ENCODE data around the gene NDUFB6.
A peak's percentile ranks its signal among the peaks of the same experiment; 100 is the strongest.

The NDUFB6 gene

DNA sequence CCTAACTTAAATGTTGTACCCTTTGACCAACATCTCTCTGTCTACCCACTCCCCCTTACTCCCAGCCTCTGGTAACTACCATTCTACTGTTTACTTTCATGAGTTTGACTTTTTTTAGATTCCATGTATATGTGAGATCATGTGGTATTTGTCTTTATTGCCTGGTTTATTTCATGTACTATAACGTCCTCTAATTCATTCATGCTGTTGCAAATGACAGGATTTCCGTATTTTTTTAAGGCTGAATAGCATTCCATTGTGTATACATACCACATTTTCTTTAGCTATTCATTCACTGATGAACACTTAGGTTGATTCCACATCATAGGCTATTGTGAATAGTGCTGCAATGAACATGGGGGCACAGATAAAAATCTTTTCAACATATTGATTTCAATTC lies 11.8 kb upstream of the NDUFB6 start:
- Histone ChIP-seq H3K56ac (ENCODE audit: low read length) (no peak overlapping the region), H3K23ac (ENCODE audit: low read length) (no peak overlapping the region), H3K36me3 (ENCODE audit: control insufficient read depth, insufficient read depth, low read length) (no peaks in the 10 kb centered on the region), H2BK15ac (replicated peaks; ENCODE audit: low read depth) (no peak overlapping the region), H4K5ac (ENCODE audit: low read length) (no peak overlapping the region), H2BK120ac (ENCODE audit: low read depth, low read length) (no peak overlapping the region), H3K27me3 (ENCODE audit: insufficient read depth, low read length, poor library complexity) (no peaks in the 10 kb centered on the region), H3K4me2 (ENCODE audit: low read length) (no peak overlapping the region), H3K4me1 (ENCODE audit: control insufficient read depth, low read depth, low read length) (no peaks in the 10 kb centered on the region), H3K4ac (ENCODE audit: low read depth, low read length) (no peak overlapping the region), H2AK5ac (ENCODE audit: low read length) (no peak overlapping the region), H3K79me2 (ENCODE audit: control insufficient read depth, insufficient read depth, low read length) (no peaks in the 10 kb centered on the region), H3K79me1 (ENCODE audit: low read length) (no peaks in the 10 kb centered on the region), H2BK5ac (ENCODE audit: low read length) (no peak overlapping the region), H3K9ac (ENCODE audit: low read length) (no peak overlapping the region), H3K4me3 (ENCODE audit: low read length) (no peak overlapping the region), H4K8ac (ENCODE audit: low read depth, low read length) (no peak overlapping the region), H3K18ac (ENCODE audit: low read length) (no peak overlapping the region), H3K27ac (ENCODE audit: low read depth, low read length) (no peak overlapping the region)
- whole genome bisulfite sequencing (ENCODE audit: extremely low coverage, insufficient coverage, low lambda C conversion rate): no CpG with 5 or more reads among the region's 2 CpGs
- no peak for DNase-seq

DNA sequence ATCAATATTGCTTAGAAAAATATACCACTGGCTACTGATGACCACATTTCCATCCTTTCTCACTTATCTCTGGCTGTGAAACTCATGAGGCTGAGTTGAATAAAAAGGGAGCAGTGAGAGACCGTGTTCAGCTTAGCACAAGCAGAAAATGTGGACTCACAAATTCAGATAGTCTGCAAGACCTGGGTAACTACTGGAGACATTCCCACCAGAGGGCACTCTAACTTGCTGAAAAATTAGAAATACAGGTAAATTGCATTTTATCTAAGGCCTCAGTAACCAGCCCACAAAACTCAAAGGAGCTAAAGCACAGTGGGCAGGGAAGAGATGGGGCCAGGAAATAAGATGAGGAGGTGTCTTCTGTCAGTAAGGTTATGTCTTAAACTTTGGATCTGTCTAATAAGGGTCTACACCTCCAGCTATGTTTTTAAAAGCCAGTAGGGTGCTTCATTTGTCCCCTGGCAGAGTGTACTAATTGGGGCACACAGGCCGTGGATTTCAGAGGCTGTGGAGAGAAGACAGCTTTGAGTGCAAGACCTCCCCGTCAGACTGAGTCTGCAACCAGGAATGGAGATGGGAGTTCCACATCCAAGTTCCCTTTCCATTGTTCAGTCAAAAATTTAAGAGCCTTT lies 8.7 kb upstream of the NDUFB6 start:
- H3K4ac ChIP-seq (ENCODE audit: low read depth, low read length): no peak overlapping the region
- no peaks in the 10 kb centered on the region for H3K36me3 ChIP-seq (ENCODE audit: control insufficient read depth, insufficient read depth, low read length)
- no peak overlapping the region for H3K27ac ChIP-seq (ENCODE audit: low read depth, low read length)
- H3K79me2 ChIP-seq (ENCODE audit: control insufficient read depth, insufficient read depth, low read length): no peaks in the 10 kb centered on the region
- H2BK15ac ChIP-seq (replicated peaks; ENCODE audit: low read depth): no peak overlapping the region
- H3K79me1 ChIP-seq (ENCODE audit: low read length): no peaks in the 10 kb centered on the region
- no peak overlapping the region for H3K23ac ChIP-seq (ENCODE audit: low read length)
- no peak overlapping the region for H4K5ac ChIP-seq (ENCODE audit: low read length)
- no peak overlapping the region for H2BK5ac ChIP-seq (ENCODE audit: low read length)
- H2BK120ac ChIP-seq (ENCODE audit: low read depth, low read length): no peak overlapping the region
- H4K8ac ChIP-seq (ENCODE audit: low read depth, low read length): no peak overlapping the region
- H3K9ac ChIP-seq (ENCODE audit: low read length): no peak overlapping the region
- H3K4me3 ChIP-seq (ENCODE audit: low read length): no peak overlapping the region
- DNase-seq: peak; percentile 79
- WGBS (ENCODE audit: extremely low coverage, insufficient coverage, low lambda C conversion rate): no CpG with 5 or more reads among the region's 3 CpGs
- H3K27me3 ChIP-seq (ENCODE audit: insufficient read depth, low read length, poor library complexity): no peaks in the 10 kb centered on the region
- no peak overlapping the region for H3K18ac ChIP-seq (ENCODE audit: low read length)
- H3K56ac ChIP-seq (ENCODE audit: low read length): peak overlapping the region; percentile 18
- H3K4me2 ChIP-seq (ENCODE audit: low read length): no peak overlapping the region
- no peak overlapping the region for H2AK5ac ChIP-seq (ENCODE audit: low read length)
- peaks cover 2% of the 10 kb centered on the region for H3K4me1 ChIP-seq (ENCODE audit: control insufficient read depth, low read depth, low read length)

DNA sequence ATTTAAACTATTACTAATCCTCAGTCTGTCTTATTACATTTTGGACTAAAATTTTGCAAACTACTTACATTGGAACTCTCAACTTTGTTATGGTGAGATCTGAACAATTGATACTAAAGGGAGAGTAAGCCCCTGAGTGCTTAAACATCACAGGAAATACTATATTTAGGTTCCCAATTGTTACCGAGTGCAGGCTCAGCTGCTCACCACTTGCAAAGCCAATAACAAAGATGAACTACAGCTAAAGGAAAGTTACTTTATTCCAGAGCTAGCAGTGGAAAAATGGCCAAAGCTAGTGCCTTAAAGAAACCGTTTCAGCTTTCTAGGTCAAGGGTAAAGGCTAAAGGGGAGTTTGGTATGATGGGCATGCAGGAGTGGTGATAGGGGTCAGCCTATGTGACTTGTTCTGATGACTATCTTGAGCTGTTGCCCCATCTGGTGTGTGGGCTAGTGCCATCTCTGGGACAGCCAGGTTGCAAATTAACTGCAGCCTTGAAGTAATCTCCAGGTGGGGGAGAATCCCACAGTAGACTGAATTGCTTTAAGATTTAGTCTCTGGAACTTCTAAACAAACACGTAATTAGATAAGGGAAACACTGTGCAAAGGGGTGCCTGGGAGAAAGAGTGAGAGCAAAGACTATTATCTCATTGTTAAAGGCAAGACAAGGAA lies 7.8 kb upstream of the NDUFB6 start:
- no peak overlapping the region for H3K4me2 ChIP-seq (ENCODE audit: low read length)
- H3K27me3 ChIP-seq (ENCODE audit: insufficient read depth, low read length, poor library complexity): no peaks in the 10 kb centered on the region
- H3K18ac ChIP-seq (ENCODE audit: low read length): no peak overlapping the region
- no CpG with 5 or more reads among the region's 3 CpGs for WGBS (ENCODE audit: extremely low coverage, insufficient coverage, low lambda C conversion rate)
- H2BK120ac ChIP-seq (ENCODE audit: low read depth, low read length): no peak overlapping the region
- H3K36me3 ChIP-seq (ENCODE audit: control insufficient read depth, insufficient read depth, low read length): no peaks in the 10 kb centered on the region
- no peak overlapping the region for H2BK5ac ChIP-seq (ENCODE audit: low read length)
- no peak overlapping the region for H2BK15ac ChIP-seq (replicated peaks; ENCODE audit: low read depth)
- H4K5ac ChIP-seq (ENCODE audit: low read length): no peak overlapping the region
- H3K79me1 ChIP-seq (ENCODE audit: low read length): no peaks in the 10 kb centered on the region
- H3K79me2 ChIP-seq (ENCODE audit: control insufficient read depth, insufficient read depth, low read length): no peaks in the 10 kb centered on the region
- H3K4ac ChIP-seq (ENCODE audit: low read depth, low read length): no peak overlapping the region
- no peak overlapping the region for H3K23ac ChIP-seq (ENCODE audit: low read length)
- H3K9ac ChIP-seq (ENCODE audit: low read length): no peak overlapping the region
- peak; percentile 57 for DNase-seq
- H3K27ac ChIP-seq (ENCODE audit: low read depth, low read length): no peak overlapping the region
- H3K4me1 ChIP-seq (ENCODE audit: control insufficient read depth, low read depth, low read length): peaks cover 2% of the 10 kb centered on the region
- no peak overlapping the region for H3K56ac ChIP-seq (ENCODE audit: low read length)
- H3K4me3 ChIP-seq (ENCODE audit: low read length): no peak overlapping the region
- H4K8ac ChIP-seq (ENCODE audit: low read depth, low read length): no peak overlapping the region
- H2AK5ac ChIP-seq (ENCODE audit: low read length): no peak overlapping the region

DNA sequence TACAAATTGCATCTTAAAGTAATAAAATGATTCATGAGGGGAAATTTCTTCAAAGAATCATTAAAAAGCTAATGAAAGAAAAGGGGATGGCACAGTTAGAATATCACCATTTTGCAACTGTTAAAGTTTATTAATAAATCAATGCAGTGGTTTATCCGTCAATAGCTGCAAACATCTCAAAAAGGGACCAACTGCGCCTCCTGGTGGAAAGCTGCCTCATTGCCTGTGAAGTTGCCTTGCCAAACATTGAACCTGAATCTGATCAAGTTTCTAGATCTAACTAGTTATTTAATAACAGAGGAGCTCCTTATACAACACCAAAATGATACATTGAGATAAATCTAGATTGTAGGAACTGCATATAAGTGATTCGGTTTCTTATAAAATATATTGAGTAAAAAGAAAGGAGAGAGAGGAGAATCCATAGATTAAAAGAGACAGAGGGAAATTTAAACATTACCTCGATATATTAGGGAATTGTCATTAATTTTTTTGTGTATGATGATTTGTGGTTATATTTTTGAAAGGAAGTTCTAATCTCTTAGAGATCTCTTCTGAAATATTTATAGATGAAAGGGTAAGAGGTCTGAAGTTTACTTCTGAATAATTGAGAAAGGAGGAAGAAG lies 6.9 kb upstream of the NDUFB6 start:
- 100% methylated on average over 1 of the region's 4 CpGs for WGBS (ENCODE audit: extremely low coverage, insufficient coverage, low lambda C conversion rate)
- Histone ChIP-seq H2BK5ac (ENCODE audit: low read length) (no peak overlapping the region), H3K4ac (ENCODE audit: low read depth, low read length) (no peak overlapping the region), H2AK5ac (ENCODE audit: low read length) (no peak overlapping the region), H2BK120ac (ENCODE audit: low read depth, low read length) (no peak overlapping the region), H3K56ac (ENCODE audit: low read length) (no peak overlapping the region), H3K9ac (ENCODE audit: low read length) (no peak overlapping the region), H3K23ac (ENCODE audit: low read length) (no peak overlapping the region), H4K5ac (ENCODE audit: low read length) (no peak overlapping the region), H3K4me1 (ENCODE audit: control insufficient read depth, low read depth, low read length) (peaks cover 2% of the 10 kb centered on the region), H3K4me3 (ENCODE audit: low read length) (no peak overlapping the region), H3K36me3 (ENCODE audit: control insufficient read depth, insufficient read depth, low read length) (no peaks in the 10 kb centered on the region), H4K8ac (ENCODE audit: low read depth, low read length) (no peak overlapping the region), H3K18ac (ENCODE audit: low read length) (no peak overlapping the region), H2BK15ac (replicated peaks; ENCODE audit: low read depth) (no peak overlapping the region), H3K79me2 (ENCODE audit: control insufficient read depth, insufficient read depth, low read length) (no peaks in the 10 kb centered on the region), H3K27me3 (ENCODE audit: insufficient read depth, low read length, poor library complexity) (no peaks in the 10 kb centered on the region), H3K27ac (ENCODE audit: low read depth, low read length) (no peak overlapping the region), H3K79me1 (ENCODE audit: low read length) (no peaks in the 10 kb centered on the region), H3K4me2 (ENCODE audit: low read length) (no peak overlapping the region)
- peak; percentile 49 for DNase-seq

DNA sequence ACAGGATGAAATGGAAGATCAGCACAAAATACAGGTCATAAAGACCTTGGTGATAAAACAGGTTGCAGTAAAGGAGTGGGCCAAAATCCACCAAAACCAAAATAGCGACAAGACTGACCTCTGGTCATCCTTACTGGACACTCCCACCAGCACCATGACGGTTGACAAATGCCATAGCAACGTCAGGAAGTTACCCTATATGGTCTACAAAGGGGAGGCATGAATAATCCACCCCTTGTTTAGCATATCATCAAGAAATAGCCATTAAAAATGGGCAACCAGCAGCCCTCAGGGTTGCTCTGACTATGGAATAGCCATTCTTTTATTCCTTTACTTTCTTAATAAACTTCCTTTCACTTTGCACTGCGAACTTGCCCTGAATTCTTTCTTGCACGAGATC lies 6.0 kb upstream of the NDUFB6 start:
- Histone ChIP-seq H3K18ac (ENCODE audit: low read length) (no peak overlapping the region), H3K36me3 (ENCODE audit: control insufficient read depth, insufficient read depth, low read length) (no peaks in the 10 kb centered on the region), H3K4me1 (ENCODE audit: control insufficient read depth, low read depth, low read length) (peaks cover 2% of the 10 kb centered on the region), H3K79me1 (ENCODE audit: low read length) (no peaks in the 10 kb centered on the region), H3K79me2 (ENCODE audit: control insufficient read depth, insufficient read depth, low read length) (no peaks in the 10 kb centered on the region), H4K8ac (ENCODE audit: low read depth, low read length) (no peak overlapping the region), H3K4ac (ENCODE audit: low read depth, low read length) (no peak overlapping the region), H2AK5ac (ENCODE audit: low read length) (no peak overlapping the region), H3K4me2 (ENCODE audit: low read length) (no peak overlapping the region), H4K5ac (ENCODE audit: low read length) (no peak overlapping the region), H3K27ac (ENCODE audit: low read depth, low read length) (no peak overlapping the region), H2BK5ac (ENCODE audit: low read length) (no peak overlapping the region), H2BK120ac (ENCODE audit: low read depth, low read length) (no peak overlapping the region), H3K4me3 (ENCODE audit: low read length) (no peak overlapping the region), H3K9ac (ENCODE audit: low read length) (no peak overlapping the region), H3K27me3 (ENCODE audit: insufficient read depth, low read length, poor library complexity) (no peaks in the 10 kb centered on the region), H2BK15ac (replicated peaks; ENCODE audit: low read depth) (no peak overlapping the region), H3K56ac (ENCODE audit: low read length) (no peak overlapping the region), H3K23ac (ENCODE audit: low read length) (no peak overlapping the region)
- DNase-seq: no peak
- no CpG with 5 or more reads among the region's 5 CpGs for WGBS (ENCODE audit: extremely low coverage, insufficient coverage, low lambda C conversion rate)
